Activated CD4-positive, alpha-beta T cell treated with anti-CD3 and anti-CD28 coated beads for 36 hours (primary cell): ENCODE measurements around the gene PGAP3. TPM values are rescaled to one million over a fixed set of nuclear protein-coding genes. Genes with fewer than 3 reads are reported as not detected.
A peak's percentile ranks its signal among the peaks of the same experiment; 100 is the strongest.

ENCODE experiments used
- ATAC-seq: fragments of 200-7000 bp; cut with Tn5 transposase; one replicate; pipeline ENCODE4 v1.10.0; 2021; ENCODE audit warnings: mild to moderate bottlenecking, moderate library complexity
- CTCF ChIA-PET: fragments of 350-600 bp; sonication (Branson Sonifier 250); formaldehyde crosslinking; loops from one replicate; lab custom pipeline; 2021; ENCODE audit warnings: antibody characterized with exemption; lab: Charles Lee
- POLR2A ChIA-PET: fragments of 350-600 bp; sonication (Branson Sonifier 250); formaldehyde crosslinking; loops from one replicate; lab custom pipeline; 2021; ENCODE audit warnings: antibody characterized with exemption, inconsistent platforms; lab: Charles Lee
- DNase-seq: peaks from one replicate; pipeline ENCODE4 v3.0.0-alpha.2; 2020
- H3K27ac Mint-ChIP-seq: one replicate; pipeline ENCODE4 v1.8.0; 2021; ENCODE audit warnings: mixed read lengths
- H3K27me3 Mint-ChIP-seq: one replicate; pipeline ENCODE4 v1.8.0; 2021; ENCODE audit warnings: mixed read lengths
- H3K36me3 Mint-ChIP-seq: one replicate; pipeline ENCODE4 v1.8.0; 2021; ENCODE audit warnings: low read depth, mixed read lengths
- H3K4me1 Mint-ChIP-seq: one replicate; pipeline ENCODE4 v1.8.0; 2021; ENCODE audit warnings: mixed read lengths
- H3K4me3 Mint-ChIP-seq: one replicate; pipeline ENCODE4 v1.8.0; 2021; ENCODE audit warnings: mild to moderate bottlenecking, moderate library complexity, mixed read lengths
- H3K9me3 Mint-ChIP-seq: one replicate; pipeline ENCODE4 v1.8.0; 2021; ENCODE audit warnings: low read depth, mixed read lengths
- intact Hi-C, 2 experiments: fragments of 100-400 bp; cut with DNase I in 1 of 2; cut with micrococcal nuclease in 1 of 2; formaldehyde crosslinking; loops; one replicate each; pipeline versions ENCODE4 v1.14.2 to v1.15.1; 2022 to 2024; cut with DNase I, micrococcal nuclease
- microRNA-seq: library from miRNA; unstranded; fragments of <30 nt; microRNA quantifications from one replicate; pipeline ENCODE4 v1.2.0, GENCODE V29; 2021; ENCODE audit warnings: borderline replicate concordance
- total RNA-seq, 2 experiments: library from RNA; stranded (reverse); gene quantifications; one replicate each; pipeline ENCODE4 v1.2.3, GENCODE V29; 2021

PGAP3 gene
- total RNA-seq, 2 experiments from 2014 or later: 8.6 to 11.9 TPM

DNA sequence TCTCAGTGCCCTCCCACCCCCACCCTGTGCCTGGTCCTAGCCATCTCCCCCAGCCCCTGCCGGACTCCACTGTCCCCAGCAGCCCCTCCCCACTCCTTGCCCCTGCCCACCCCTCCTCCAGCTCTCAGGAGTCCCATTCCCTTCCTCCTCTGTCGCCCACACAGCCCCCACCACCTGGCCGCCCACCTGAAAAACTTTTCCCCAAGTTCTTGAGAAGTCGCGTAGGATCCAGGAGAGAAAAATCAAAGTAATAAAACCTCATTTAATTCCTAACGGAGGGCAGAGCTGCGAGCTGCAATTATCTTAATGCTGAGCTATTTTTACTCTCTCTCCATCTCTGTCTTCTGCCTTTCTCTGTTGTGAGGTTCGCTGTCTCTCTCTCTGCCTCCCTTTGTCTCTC lies 63.5 kb downstream of the PGAP3 start:
- ChIA-PET CTCF (interaction anchor here (0.9 to 10.2 kb wide), 13 partner anchors 9 to 419 kb away, joined by 3 to 181 read pairs (median 4); partner anchors contain the start of gene STARD3), POLR2A (no interaction called here)
- DNase-seq (no peak), ATAC-seq (no peak)
- Mint-ChIP-seq H3K36me3 (no peaks in the 10 kb centered on the region), H3K9me3 (no peaks in the 10 kb centered on the region), H3K27me3 (peaks cover 30% of the 10 kb centered on the region), H3K4me1 (peaks cover 27% of the 10 kb centered on the region), H3K27ac (no peak overlapping the region), H3K4me3 (no peak overlapping the region)
- intact Hi-C loops: loop anchor here (5.0 to 10.0 kb wide), 3 partner anchors 238 to 420 kb away; partner anchors contain the start of genes IKZF3 (in 1 of the 2) and RPL19 (in 1 of the 2)

DNA sequence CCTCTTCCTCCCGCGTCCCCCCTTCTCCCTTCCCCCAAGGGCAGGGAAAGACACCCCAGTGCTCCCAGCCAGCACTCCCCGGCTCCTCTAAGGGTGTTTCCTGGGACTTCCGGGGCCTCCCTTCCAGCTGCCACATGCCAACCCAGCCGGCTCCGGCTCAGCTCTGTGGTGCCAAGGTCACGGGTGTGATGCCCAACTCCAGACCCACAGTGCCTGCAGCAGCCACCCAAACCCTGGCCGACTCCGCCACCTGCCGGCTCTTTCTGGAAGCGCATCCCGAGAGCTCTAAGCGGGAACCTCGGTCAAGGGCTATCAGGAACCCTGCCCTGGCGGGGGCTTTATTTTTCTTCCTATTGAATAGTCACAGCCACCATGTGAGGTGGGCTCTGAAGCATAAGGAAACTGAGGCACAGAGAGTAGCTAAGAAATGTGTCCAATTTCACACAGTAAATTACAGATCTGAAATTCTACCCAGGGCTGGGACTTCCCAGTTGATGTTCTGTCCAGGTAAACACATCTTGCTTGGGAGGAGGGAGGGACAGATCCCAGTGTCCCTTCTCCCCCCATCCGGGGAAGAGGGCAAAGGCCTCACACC lies 64.4 kb downstream of the PGAP3 start:
- peaks cover 27% of the 10 kb centered on the region for H3K27me3 Mint-ChIP-seq
- intact Hi-C loops: loop anchor here (1.0 to 10.0 kb wide), 5 partner anchors 75 to 419 kb away; partner anchors contain the start of genes IKZF3 (in 1 of the 2) and RPL19 (in 1 of the 2)
- H3K36me3 Mint-ChIP-seq: no peaks in the 10 kb centered on the region
- H3K9me3 Mint-ChIP-seq: no peaks in the 10 kb centered on the region
- ATAC-seq: peak; percentile 47
- ChIA-PET CTCF (interaction anchor here (0.6 to 10.2 kb wide), 44 partner anchors 9 to 418 kb away, joined by 3 to 181 read pairs (median 4); partner anchors contain the start of genes MIEN1, PNMT and STARD3), POLR2A (interaction anchor here (0.7 to 1.5 kb wide), 3 partner anchors 31 to 240 kb away, joined by 3 to 5 read pairs (median 3); partner anchors contain the start of gene IKZF3)
- no peak overlapping the region for H3K27ac Mint-ChIP-seq
- DNase-seq: peak; percentile 93
- H3K4me1 Mint-ChIP-seq: peaks cover 27% of the 10 kb centered on the region
- peak overlapping the region; percentile 8 for H3K4me3 Mint-ChIP-seq

DNA sequence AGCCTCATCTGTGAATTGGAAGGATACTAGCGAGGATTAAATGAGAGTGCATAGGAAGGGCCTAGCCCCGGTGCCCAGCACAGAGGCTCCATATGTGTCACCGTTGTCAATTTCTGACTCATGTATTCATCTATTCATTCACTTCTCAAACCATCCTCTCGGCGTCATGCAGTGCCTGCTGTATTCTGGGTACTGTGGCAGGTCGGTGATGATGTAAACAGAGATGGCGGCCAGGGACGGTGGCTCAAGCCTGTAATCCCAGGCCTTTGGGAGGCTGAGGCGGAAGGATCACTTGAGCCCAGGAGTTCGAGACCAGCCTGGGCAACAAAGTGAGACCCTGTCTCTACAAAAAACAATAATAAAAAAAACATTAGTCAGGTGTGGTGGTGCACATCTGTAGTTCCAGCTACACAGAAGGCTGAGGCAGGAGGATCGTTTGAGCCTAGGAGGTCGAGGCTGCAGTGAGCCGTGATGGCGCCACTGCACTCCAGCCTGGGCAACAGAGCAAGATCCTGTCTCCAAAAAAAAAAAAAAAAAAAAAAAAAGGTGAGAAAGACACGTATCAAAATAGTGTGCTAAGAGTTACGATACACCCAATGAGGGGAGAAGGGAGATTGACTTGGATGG lies 65.4 kb downstream of the PGAP3 start:
- ChIA-PET CTCF (interaction anchor here (0.6 to 10.2 kb wide), 50 partner anchors 8 to 531 kb away, joined by 3 to 181 read pairs (median 5); partner anchors contain the start of genes MIEN1, NEUROD2, PNMT and PSMD3), POLR2A (interaction anchor here (0.6 to 1.5 kb wide), 2 partner anchors 241 to 283 kb away, joined by 4 to 5 read pairs; partner anchors contain the start of gene IKZF3)
- DNase-seq (peak; percentile 80), ATAC-seq (peak; percentile 86)
- H3K4me3 Mint-ChIP-seq: peak overlapping the region; percentile 62
- intact Hi-C loops: loop anchor here (1.0 to 10.0 kb wide), 13 partner anchors 15 to 418 kb away; partner anchors contain the start of genes IKZF3 (in 2 of the 2), PSMD3 (in 2 of the 2), STARD3 (in 2 of the 2) and MIEN1 (in 1 of the 2)
- H3K27ac Mint-ChIP-seq: peak overlapping the region; percentile 91
- no peaks in the 10 kb centered on the region for H3K36me3 Mint-ChIP-seq
- H3K9me3 Mint-ChIP-seq: no peaks in the 10 kb centered on the region
- peaks cover 27% of the 10 kb centered on the region for H3K4me1 Mint-ChIP-seq
- peaks cover 20% of the 10 kb centered on the region for H3K27me3 Mint-ChIP-seq

DNA sequence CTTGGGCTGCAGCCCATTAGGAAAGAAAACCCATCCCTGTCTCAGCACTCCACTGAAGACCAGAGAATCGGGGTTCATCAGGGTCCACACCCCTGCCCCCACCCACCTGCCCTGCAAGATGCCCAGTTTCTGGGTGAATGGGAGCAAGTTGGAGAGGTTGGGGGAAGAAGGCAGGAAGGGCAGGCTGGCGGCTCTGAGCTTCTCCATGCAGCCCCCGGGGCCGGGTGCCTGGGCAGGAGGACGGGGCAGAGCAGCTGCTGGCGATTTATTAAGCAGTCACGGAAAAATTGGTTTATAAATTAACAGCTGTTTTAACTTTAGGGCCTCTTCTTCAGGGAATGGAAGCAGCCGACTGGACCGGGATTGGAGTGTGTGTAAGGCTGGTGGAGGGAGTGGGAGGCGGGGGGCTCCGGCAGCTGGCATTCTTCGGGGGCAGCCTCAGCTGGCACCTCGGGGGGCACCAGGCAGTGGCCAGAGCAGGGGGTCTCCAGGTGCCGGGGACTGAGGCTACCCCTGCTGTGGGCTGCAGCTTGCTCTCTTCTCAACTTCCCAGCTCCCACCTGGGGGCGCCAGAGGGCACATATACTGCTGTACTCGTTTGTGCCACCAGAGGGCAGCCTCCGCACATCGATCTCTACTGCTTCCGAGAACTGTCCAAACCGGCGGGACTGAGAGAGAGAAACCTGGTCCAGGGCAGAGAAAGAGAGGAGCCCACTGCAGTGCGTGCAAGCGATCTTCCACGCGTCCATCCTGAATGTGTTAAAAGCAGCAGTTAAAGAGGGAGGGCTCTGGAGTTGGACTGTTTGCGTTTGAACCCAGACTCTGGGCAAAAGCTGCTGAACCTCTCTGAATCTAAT lies 66.1 kb downstream of the PGAP3 start:
- Mint-ChIP-seq H3K9me3 (no peaks in the 10 kb centered on the region), H3K4me3 (peak overlapping the region; percentile 62), H3K4me1 (peaks cover 26% of the 10 kb centered on the region), H3K36me3 (no peaks in the 10 kb centered on the region), H3K27me3 (peaks cover 18% of the 10 kb centered on the region), H3K27ac (peak overlapping the region; percentile 91)
- intact Hi-C loops: loop anchor here (1.0 to 10.0 kb wide), 12 partner anchors 16 to 417 kb away; partner anchors contain the start of genes IKZF3 (in 2 of the 2), PSMD3 (in 2 of the 2), STARD3 (in 2 of the 2) and MIEN1 (in 1 of the 2)
- peak; percentile 91 for DNase-seq
- CTCF ChIA-PET: interaction anchor here (0.5 to 10.2 kb wide), 75 partner anchors 9 to 950 kb away, joined by 3 to 181 read pairs (median 4); partner anchors contain the start of genes CSF3, IKZF3, MIEN1 and NEUROD2
- peak; percentile 68 for ATAC-seq
- POLR2A ChIA-PET: no interaction called here

Small RNAs within 50 kb of the gene (microRNA-seq; reads per million reads assigned to microRNA genes)
- not detected for gene MIR4728

Other genes starting within 250 kb of the PGAP3 start
- gene MED1, start 236.8 kb downstream of the PGAP3 start, total RNA-seq: 10 to 100 TPM; 66.1 to 76.1 TPM
- 10 to 100 TPM; 65.9 to 83.3 TPM for gene CDK12, start 226.6 kb downstream of the PGAP3 start, total RNA-seq
- gene NEUROD2, start 80.1 kb downstream of the PGAP3 start, total RNA-seq: not detected
- gene PPP1R1B, start 61.1 kb downstream of the PGAP3 start, total RNA-seq: under 1 TPM in 1 of 2 experiments, not detected in 1; 0.18 TPM
- 10 to 100 TPM; 46.8 to 77.9 TPM for gene STARD3, start 50.9 kb downstream of the PGAP3 start, total RNA-seq
- gene TCAP, start 22.7 kb downstream of the PGAP3 start, total RNA-seq: under 1 TPM; 0.82 to 0.95 TPM
- gene PNMT, start 19.6 kb downstream of the PGAP3 start, total RNA-seq: not detected
- 1 to 10 TPM; 5.8 to 6.0 TPM for gene ERBB2, start 12.0 kb upstream of the PGAP3 start, total RNA-seq
- 10 to 100 TPM; 32.5 to 39.4 TPM for gene MIEN1, start 42.5 kb upstream of the PGAP3 start, total RNA-seq
- 1 to 10 TPM; 2.0 to 3.3 TPM for gene GRB7, start 49.9 kb upstream of the PGAP3 start, total RNA-seq
- 10 to 100 TPM; 37.6 to 50.4 TPM for gene IKZF3, start 176.3 kb upstream of the PGAP3 start, total RNA-seq
- gene ZPBP2, start 180.1 kb upstream of the PGAP3 start, total RNA-seq: under 1 TPM; 0.19 to 0.34 TPM
- 10 to 100 TPM; 17.7 to 18.5 TPM for gene GSDMB, start 230.6 kb upstream of the PGAP3 start, total RNA-seq
- 10 to 100 TPM; 46.8 to 64.9 TPM for gene ORMDL3, start 239.5 kb upstream of the PGAP3 start, total RNA-seq
- gene LRRC3C, start 239.7 kb upstream of the PGAP3 start, total RNA-seq: not detected